ENCODE data around the gene LRP2. TPM values are rescaled to one million over a fixed set of nuclear protein-coding genes. Genes with fewer than 3 reads are reported as not detected.
A peak's percentile ranks its signal among the peaks of the same experiment; 100 is the strongest.

Gene LRP2
- total and polyA plus RNA-seq, 2 donors (not counting 1 experiment from before 2014, with no cell fraction given) = under 0.01 TPM; not detected in 1

GRCh38 chr2:169222665-169223064, 139.7 kb downstream of the LRP2 start:
- no peak for TF ChIP-seq EZH2 (IDR thresholded peaks at IDR 0.05; ENCODE audit: low read length, missing control alignments)
- TF ChIP-seq CTCF (conservative IDR thresholded peaks at IDR 0.05 in 1 of 2, IDR thresholded peaks at IDR 0.05 in 1 of 2; ENCODE audit: low read depth in 1 of 2, low read length in 2 of 2) = no peak
- Histone ChIP-seq H3K27ac (ENCODE audit: insufficient read depth, low read length) (no peak overlapping the region), H4K20me1 (ENCODE audit: control insufficient read depth, extremely low read depth, insufficient read depth, low read length) (no peaks in the 10 kb centered on the region), H3K36me3 (ENCODE audit: control insufficient read depth, insufficient read depth, low read length) (no peaks in the 10 kb centered on the region), H3K4me1 (ENCODE audit: control insufficient read depth, extremely low read depth, insufficient read depth, low read length) (no peaks in the 10 kb centered on the region), H3K4me2 (ENCODE audit: extremely low read depth, insufficient read depth, low read length) (no peak overlapping the region), H3K9me3 (ENCODE audit: control insufficient read depth, insufficient read depth, low read depth, low read length) (no peaks in the 10 kb centered on the region), H2AFZ (ENCODE audit: low read length) (no peak overlapping the region), H3K27me3 (ENCODE audit: control insufficient read depth, insufficient read depth, low read length) (no peaks in the 10 kb centered on the region), H3K4me3 (replicated peaks in 1 of 4; ENCODE audit: control extremely low read depth in 1 of 4, insufficient read depth in 1 of 4, low read depth in 3 of 4, low read length in 4 of 4) (no peak overlapping the region), H3K79me2 (ENCODE audit: control insufficient read depth, insufficient read depth, low read length) (no peaks in the 10 kb centered on the region), H3K9ac (ENCODE audit: insufficient read depth, low read length) (no peak overlapping the region)
- DNase-seq (ENCODE audit: low read depth in 2 of 2) = peak in 1 of 2 donors; percentile 1

- no peak for TF ChIP-seq EZH2 (IDR thresholded peaks at IDR 0.05; ENCODE audit: low read length, missing control alignments)
- TF ChIP-seq CTCF (conservative IDR thresholded peaks at IDR 0.05 in 1 of 2, IDR thresholded peaks at IDR 0.05 in 1 of 2; ENCODE audit: low read depth in 1 of 2, low read length in 2 of 2) = peak; percentile 22 to 32
- peak; percentile 5 to 10 for DNase-seq (ENCODE audit: low read depth in 2 of 2)
- H3K79me2 ChIP-seq (ENCODE audit: control insufficient read depth, insufficient read depth, low read length) = no peaks in the 10 kb centered on the region
- no peaks in the 10 kb centered on the region for H3K9me3 ChIP-seq (ENCODE audit: control insufficient read depth, insufficient read depth, low read depth, low read length)
- H3K4me1 ChIP-seq (ENCODE audit: control insufficient read depth, extremely low read depth, insufficient read depth, low read length) = no peaks in the 10 kb centered on the region
- no peak overlapping the region for H3K4me3 ChIP-seq (replicated peaks in 1 of 4; ENCODE audit: control extremely low read depth in 1 of 4, insufficient read depth in 1 of 4, low read depth in 3 of 4, low read length in 4 of 4)
- H4K20me1 ChIP-seq (ENCODE audit: control insufficient read depth, extremely low read depth, insufficient read depth, low read length) = no peaks in the 10 kb centered on the region
- H2AFZ ChIP-seq (ENCODE audit: low read length) = no peak overlapping the region
- H3K27me3 ChIP-seq (ENCODE audit: control insufficient read depth, insufficient read depth, low read length) = no peaks in the 10 kb centered on the region
- no peaks in the 10 kb centered on the region for H3K36me3 ChIP-seq (ENCODE audit: control insufficient read depth, insufficient read depth, low read length)
- H3K9ac ChIP-seq (ENCODE audit: insufficient read depth, low read length) = no peak overlapping the region
- H3K27ac ChIP-seq (ENCODE audit: insufficient read depth, low read length) = no peak overlapping the region
- H3K4me2 ChIP-seq (ENCODE audit: extremely low read depth, insufficient read depth, low read length) = no peak overlapping the region
These were observed 140.5 kb downstream of the LRP2 start for GRCh38 chr2:169221745-169222369.

GRCh38 chr2:169210917-169211316, 151.4 kb downstream of the LRP2 start:
- Histone ChIP-seq H3K4me1 (ENCODE audit: control insufficient read depth, extremely low read depth, insufficient read depth, low read length) (no peaks in the 10 kb centered on the region), H3K79me2 (ENCODE audit: control insufficient read depth, insufficient read depth, low read length) (no peaks in the 10 kb centered on the region), H3K9me3 (ENCODE audit: control insufficient read depth, insufficient read depth, low read depth, low read length) (no peaks in the 10 kb centered on the region), H3K4me2 (ENCODE audit: extremely low read depth, insufficient read depth, low read length) (no peak overlapping the region), H3K27ac (ENCODE audit: insufficient read depth, low read length) (no peak overlapping the region), H3K36me3 (ENCODE audit: control insufficient read depth, insufficient read depth, low read length) (no peaks in the 10 kb centered on the region), H3K27me3 (ENCODE audit: control insufficient read depth, insufficient read depth, low read length) (no peaks in the 10 kb centered on the region), H3K9ac (ENCODE audit: insufficient read depth, low read length) (no peak overlapping the region), H3K4me3 (replicated peaks in 1 of 4; ENCODE audit: control extremely low read depth in 1 of 4, insufficient read depth in 1 of 4, low read depth in 3 of 4, low read length in 4 of 4) (no peak overlapping the region), H2AFZ (ENCODE audit: low read length) (no peak overlapping the region), H4K20me1 (ENCODE audit: control insufficient read depth, extremely low read depth, insufficient read depth, low read length) (no peaks in the 10 kb centered on the region)
- no peak for TF ChIP-seq CTCF (conservative IDR thresholded peaks at IDR 0.05 in 1 of 2, IDR thresholded peaks at IDR 0.05 in 1 of 2; ENCODE audit: low read depth in 1 of 2, low read length in 2 of 2)
- TF ChIP-seq EZH2 (IDR thresholded peaks at IDR 0.05; ENCODE audit: low read length, missing control alignments) = no peak
- no peak for DNase-seq (ENCODE audit: low read depth in 2 of 2)
